ENCODE results near the gene FAM3A.

The FAM3A gene

GRCh38 chrX:154458954-154459778 is 56.9 kb downstream of the FAM3A start:
- DNase-seq (ENCODE audit: low read depth in 2 of 2): no peak

- peak; percentile 40 to 49 for DNase-seq (ENCODE audit: low read depth in 2 of 2)
These were observed 57.7 kb downstream of the FAM3A start, which contains the start of gene PLXNA3 for GRCh38 chrX:154458116-154458953. Gene PLXNA3, plus strand, starts transcription at chrX:154458281. Its CDS starts 1,903 bp downstream, at chrX:154460184.

- DNase-seq (ENCODE audit: low read depth in 2 of 2): peak; percentile 13 to 35
These were observed 58.4 kb downstream of the FAM3A start for GRCh38 chrX:154457491-154458115.

All from stimulated activated CD8-positive, alpha-beta memory T cell treated with anti-CD3 and anti-CD28 coated beads, Interleukin-2, amount 100 ng/mL, for 1 hour (primary cell).